ENCODE data around the gene BATF.

Gene BATF

GRCh38 chr14:75499084-75499875 is 23.0 kb upstream of the BATF start:
- no peaks in the 10 kb centered on the region for H3K9me3 ChIP-seq (ENCODE audit: severe bottlenecking)
- no peaks in the 10 kb centered on the region for H3K36me3 ChIP-seq (ENCODE audit: low read depth)
- H3K27me3 ChIP-seq (ENCODE audit: insufficient read depth, poor library complexity, severe bottlenecking): no peaks in the 10 kb centered on the region
- DNase-seq (ENCODE audit: low spot score): no peak
- no peaks in the 10 kb centered on the region for H3K4me1 ChIP-seq (ENCODE audit: insufficient read depth, poor library complexity, severe bottlenecking)
- no peak for ATAC-seq (ENCODE audit: low read depth)
- TF ChIP-seq, protein P1, sequence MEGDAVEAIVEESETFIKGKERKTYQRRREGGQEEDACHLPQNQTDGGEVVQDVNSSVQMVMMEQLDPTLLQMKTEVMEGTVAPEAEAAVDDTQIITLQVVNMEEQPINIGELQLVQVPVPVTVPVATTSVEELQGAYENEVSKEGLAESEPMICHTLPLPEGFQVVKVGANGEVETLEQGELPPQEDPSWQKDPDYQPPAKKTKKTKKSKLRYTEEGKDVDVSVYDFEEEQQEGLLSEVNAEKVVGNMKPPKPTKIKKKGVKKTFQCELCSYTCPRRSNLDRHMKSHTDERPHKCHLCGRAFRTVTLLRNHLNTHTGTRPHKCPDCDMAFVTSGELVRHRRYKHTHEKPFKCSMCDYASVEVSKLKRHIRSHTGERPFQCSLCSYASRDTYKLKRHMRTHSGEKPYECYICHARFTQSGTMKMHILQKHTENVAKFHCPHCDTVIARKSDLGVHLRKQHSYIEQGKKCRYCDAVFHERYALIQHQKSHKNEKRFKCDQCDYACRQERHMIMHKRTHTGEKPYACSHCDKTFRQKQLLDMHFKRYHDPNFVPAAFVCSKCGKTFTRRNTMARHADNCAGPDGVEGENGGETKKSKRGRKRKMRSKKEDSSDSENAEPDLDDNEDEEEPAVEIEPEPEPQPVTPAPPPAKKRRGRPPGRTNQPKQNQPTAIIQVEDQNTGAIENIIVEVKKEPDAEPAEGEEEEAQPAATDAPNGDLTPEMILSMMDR (IDR thresholded peaks at IDR 0.05; ENCODE audit: poor library complexity, severe bottlenecking): no peak
- no peak overlapping the region for H3K4me3 ChIP-seq (ENCODE audit: severe bottlenecking)
- no peak overlapping the region for H3K27ac ChIP-seq (ENCODE audit: poor library complexity, severe bottlenecking)

DNA sequence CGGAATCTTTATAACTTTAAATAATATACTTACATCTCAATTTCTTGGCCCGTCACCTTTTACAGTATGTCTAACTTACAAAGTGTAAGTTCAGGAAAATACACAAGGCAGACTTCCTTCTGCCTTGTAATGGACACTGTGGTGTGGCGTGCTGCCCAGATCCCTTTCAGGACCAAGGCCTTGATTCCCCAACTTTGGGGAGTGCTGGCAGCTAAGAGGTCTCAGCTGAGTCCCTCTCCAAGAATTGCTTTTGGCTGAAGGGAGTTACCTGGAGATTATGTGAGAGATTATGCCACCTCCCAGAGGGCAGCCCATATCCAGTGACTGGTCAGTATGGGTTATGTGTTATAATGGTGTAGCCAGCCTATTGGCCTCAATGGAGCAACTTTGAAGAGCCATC is 21.2 kb upstream of the BATF start:
- no peak overlapping the region for H3K4me3 ChIP-seq (ENCODE audit: severe bottlenecking)
- H3K9me3 ChIP-seq (ENCODE audit: severe bottlenecking): no peaks in the 10 kb centered on the region
- no peak overlapping the region for H3K27ac ChIP-seq (ENCODE audit: poor library complexity, severe bottlenecking)
- no peaks in the 10 kb centered on the region for H3K4me1 ChIP-seq (ENCODE audit: insufficient read depth, poor library complexity, severe bottlenecking)
- H3K36me3 ChIP-seq (ENCODE audit: low read depth): no peaks in the 10 kb centered on the region
- DNase-seq (ENCODE audit: low spot score) (no peak), ATAC-seq (ENCODE audit: low read depth) (no peak)
- TF ChIP-seq, protein P1 (IDR thresholded peaks at IDR 0.05; ENCODE audit: poor library complexity, severe bottlenecking): no peak
- H3K27me3 ChIP-seq (ENCODE audit: insufficient read depth, poor library complexity, severe bottlenecking): no peaks in the 10 kb centered on the region

DNA sequence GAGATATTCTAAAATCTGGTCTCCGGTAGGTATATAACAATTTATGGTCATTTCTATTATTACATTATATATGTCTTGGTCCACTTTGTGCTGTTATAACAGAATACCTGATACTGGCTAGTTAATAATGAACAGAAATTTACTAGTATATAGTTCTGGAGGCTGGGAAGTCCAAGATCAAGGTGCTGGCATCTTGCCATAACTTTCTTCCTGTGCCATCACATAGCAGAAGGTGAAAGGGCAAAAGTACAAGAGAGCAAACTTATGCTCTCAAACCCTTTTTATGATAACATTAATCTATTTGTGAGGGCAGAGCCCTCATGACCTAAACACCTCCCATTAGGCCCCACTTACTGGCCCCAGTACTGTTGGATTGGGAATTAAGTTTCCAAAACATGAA is 17.9 kb upstream of the BATF start:
- Histone ChIP-seq H3K9me3 (ENCODE audit: severe bottlenecking) (peaks cover 7% of the 10 kb centered on the region), H3K4me1 (ENCODE audit: insufficient read depth, poor library complexity, severe bottlenecking) (no peaks in the 10 kb centered on the region), H3K4me3 (ENCODE audit: severe bottlenecking) (no peak overlapping the region), H3K27ac (ENCODE audit: poor library complexity, severe bottlenecking) (no peak overlapping the region), H3K27me3 (ENCODE audit: insufficient read depth, poor library complexity, severe bottlenecking) (no peaks in the 10 kb centered on the region), H3K36me3 (ENCODE audit: low read depth) (no peaks in the 10 kb centered on the region)
- DNase-seq (ENCODE audit: low spot score) (no peak), ATAC-seq (ENCODE audit: low read depth) (no peak)
- TF ChIP-seq, protein P1 (IDR thresholded peaks at IDR 0.05; ENCODE audit: poor library complexity, severe bottlenecking): no peak

DNA sequence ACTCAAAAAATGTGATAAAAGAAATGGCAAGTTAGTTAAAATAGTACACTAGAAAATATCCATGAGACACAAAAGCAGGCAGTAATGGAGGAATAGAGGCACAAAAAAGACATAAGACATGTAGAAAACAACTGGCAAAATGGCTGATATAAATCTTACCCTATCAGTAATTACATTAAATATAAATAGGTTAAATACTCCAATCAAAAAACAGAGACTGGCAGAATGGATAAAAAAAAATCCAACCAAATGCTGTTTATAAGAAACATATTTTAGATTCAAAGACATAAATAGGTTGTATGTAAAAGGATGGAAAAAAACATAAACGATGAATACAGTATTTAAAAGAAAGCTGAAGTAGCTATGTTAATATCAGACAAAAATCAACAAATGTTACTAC is 15.3 kb upstream of the BATF start:
- H3K4me3 ChIP-seq (ENCODE audit: severe bottlenecking): no peak overlapping the region
- no peaks in the 10 kb centered on the region for H3K27me3 ChIP-seq (ENCODE audit: insufficient read depth, poor library complexity, severe bottlenecking)
- H3K4me1 ChIP-seq (ENCODE audit: insufficient read depth, poor library complexity, severe bottlenecking): no peaks in the 10 kb centered on the region
- H3K36me3 ChIP-seq (ENCODE audit: low read depth): no peaks in the 10 kb centered on the region
- ATAC-seq (ENCODE audit: low read depth) (no peak), DNase-seq (ENCODE audit: low spot score) (no peak)
- H3K9me3 ChIP-seq (ENCODE audit: severe bottlenecking): peaks cover 7% of the 10 kb centered on the region
- H3K27ac ChIP-seq (ENCODE audit: poor library complexity, severe bottlenecking): no peak overlapping the region
- TF ChIP-seq, protein P1 (IDR thresholded peaks at IDR 0.05; ENCODE audit: poor library complexity, severe bottlenecking): no peak

DNA sequence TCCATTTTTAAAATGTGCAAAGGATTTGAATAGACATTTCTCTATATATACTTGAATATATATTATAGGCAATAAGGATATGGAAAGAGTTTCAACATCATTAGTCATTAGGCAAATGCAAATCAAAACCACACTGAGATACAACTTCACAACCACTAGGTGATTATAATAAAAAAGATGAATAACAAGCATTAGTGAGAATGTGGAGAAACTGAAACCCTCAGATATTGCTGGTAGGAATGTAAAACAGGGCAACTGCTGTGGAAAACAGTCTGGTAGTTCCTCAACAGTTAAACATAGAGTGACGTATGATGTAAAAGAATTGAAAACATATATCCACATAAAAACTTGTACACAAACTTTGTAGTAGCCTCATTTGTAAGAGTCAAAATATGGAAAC is 11.7 kb upstream of the BATF start:
- no peak for ATAC-seq (ENCODE audit: low read depth)
- no peak for DNase-seq (ENCODE audit: low spot score)
- Histone ChIP-seq H3K9me3 (ENCODE audit: severe bottlenecking) (peaks cover 7% of the 10 kb centered on the region), H3K36me3 (ENCODE audit: low read depth) (no peaks in the 10 kb centered on the region), H3K27me3 (ENCODE audit: insufficient read depth, poor library complexity, severe bottlenecking) (no peaks in the 10 kb centered on the region), H3K4me1 (ENCODE audit: insufficient read depth, poor library complexity, severe bottlenecking) (no peaks in the 10 kb centered on the region), H3K4me3 (ENCODE audit: severe bottlenecking) (no peak overlapping the region), H3K27ac (ENCODE audit: poor library complexity, severe bottlenecking) (no peak overlapping the region)
- TF ChIP-seq, protein P1 (IDR thresholded peaks at IDR 0.05; ENCODE audit: poor library complexity, severe bottlenecking): no peak

Measured in RWPE2 (cell line).